Heart left ventricle (tissue), 13 donors: Measurements from ENCODE around the gene LAIR2.

ENCODE experiments used
- POLR2A ChIP-seq, 2 donors: fragments of 450-650 bp; IDR thresholded peaks; one replicate each; pipeline ENCODE4 v1.6.1; 2017; ENCODE audit warnings: antibody characterized with exemption in 2 of 2, mild to moderate bottlenecking in 2 of 2, moderate library complexity in 2 of 2
- TF ChIP-seq, protein P1 (sequence below), 12 donors: fragments of 200-600 bp; sonication (generic) in 4 of 12; IDR thresholded peaks; one replicate each; pipeline versions ENCODE4 v1.5.0 to v1.8.0; 2018 to 2022; ENCODE audit warnings: antibody characterized with exemption in 12 of 12, mild to moderate bottlenecking in 5 of 12
- donor health status: ischemic (EF 13 %, LVEDD 7.1; RV severe dilation, severe dysfunction).
- donor health status: DM: no; HTN: yes; CAD: no.
- donor health status: DM: no; HTN: no; CAD: no.
- donor health status: ischemic (EF 25% LVEDD 6.9; RV normal size, moderate dysfunction).
- donor health status: ischemic (EF 25% LVEDD 5.7; RV mildly dilated, moderate dysfunction).
- donor health status: ischemic (EF 35%, LVEDD 5.7; RV mildly dilated, moderate dysfunction).
- donor health status: nonischemic (EF 11% LVEDD 7.7; RV severe dilation, severe dysfunction).
- donor health status: DM: yes; HTN: yes; CAD: no.
- donor health status: PGD.
- donor health status: ischemic (EF 29% LVEDD 5.4; RV normal size, mild dysfunction).
- donor health status: nonischemic (EF 23%, LVEDD 6.1; RV moderate dilation, normal function).

DNA sequence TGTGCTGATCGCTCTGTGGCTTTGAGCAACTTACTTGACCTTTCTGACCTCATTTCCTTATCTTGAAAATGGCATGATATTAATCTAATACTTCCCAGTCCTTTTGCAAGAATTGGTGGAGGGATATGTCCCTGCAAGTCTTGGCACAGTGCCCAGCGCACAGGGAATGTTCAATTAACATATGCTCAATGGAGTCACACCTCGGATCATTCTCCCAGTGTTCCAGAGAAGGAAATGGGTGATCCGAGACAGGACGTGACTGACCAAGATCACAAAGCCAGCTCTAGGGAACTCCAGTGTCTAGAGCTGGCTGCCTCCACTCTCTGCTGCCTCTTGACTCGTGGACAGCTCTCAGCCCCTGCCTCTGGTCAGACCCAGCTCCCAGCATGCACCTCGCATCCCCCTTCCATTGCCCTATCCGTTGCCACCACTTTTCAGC is 33.1 kb upstream of the LAIR2 start:
- TF ChIP-seq, protein P1, sequence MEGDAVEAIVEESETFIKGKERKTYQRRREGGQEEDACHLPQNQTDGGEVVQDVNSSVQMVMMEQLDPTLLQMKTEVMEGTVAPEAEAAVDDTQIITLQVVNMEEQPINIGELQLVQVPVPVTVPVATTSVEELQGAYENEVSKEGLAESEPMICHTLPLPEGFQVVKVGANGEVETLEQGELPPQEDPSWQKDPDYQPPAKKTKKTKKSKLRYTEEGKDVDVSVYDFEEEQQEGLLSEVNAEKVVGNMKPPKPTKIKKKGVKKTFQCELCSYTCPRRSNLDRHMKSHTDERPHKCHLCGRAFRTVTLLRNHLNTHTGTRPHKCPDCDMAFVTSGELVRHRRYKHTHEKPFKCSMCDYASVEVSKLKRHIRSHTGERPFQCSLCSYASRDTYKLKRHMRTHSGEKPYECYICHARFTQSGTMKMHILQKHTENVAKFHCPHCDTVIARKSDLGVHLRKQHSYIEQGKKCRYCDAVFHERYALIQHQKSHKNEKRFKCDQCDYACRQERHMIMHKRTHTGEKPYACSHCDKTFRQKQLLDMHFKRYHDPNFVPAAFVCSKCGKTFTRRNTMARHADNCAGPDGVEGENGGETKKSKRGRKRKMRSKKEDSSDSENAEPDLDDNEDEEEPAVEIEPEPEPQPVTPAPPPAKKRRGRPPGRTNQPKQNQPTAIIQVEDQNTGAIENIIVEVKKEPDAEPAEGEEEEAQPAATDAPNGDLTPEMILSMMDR (IDR thresholded peaks at IDR 0.05) = no peak
- no peak for TF ChIP-seq POLR2A (IDR thresholded peaks at IDR 0.05)
